K562 (cell line): ENCODE results near the gene MGAT4D. TPM values are rescaled to one million over a fixed set of nuclear protein-coding genes. Genes with fewer than 3 reads are reported as not detected.

Experiments
- ARID1B ChIP-seq: fragments of 450-650 bp; IDR thresholded peaks from 2 replicates; pipeline ENCODE4 v1.6.1; 2016; ENCODE audit warnings: antibody characterized with exemption, mild to moderate bottlenecking, inconsistent platforms
- BRF2 ChIP-seq: IDR thresholded peaks from 3 replicates; pipeline ENCODE4 v1.6.1; 2011; ENCODE audit warnings: borderline replicate concordance, mild to moderate bottlenecking; ENCODE audit not compliant: insufficient read length, insufficient read depth
- CBX1 ChIP-seq: sonication (generic); IDR thresholded peaks from 2 replicates; pipeline ENCODE4 v1.6.1; 2016; ENCODE audit warnings: antibody characterized with exemption, low read depth, mild to moderate bottlenecking
- CBX8 ChIP-seq: fragments of 200-600 bp; sonication (generic); IDR thresholded peaks from 2 replicates; pipeline ENCODE4 v1.6.1; 2012; ENCODE audit warnings: borderline replicate concordance, mixed run types, low read depth, mild to moderate bottlenecking, moderate library complexity, mixed read lengths, low read length, control low read depth, inconsistent platforms; ENCODE audit not compliant: poor library complexity, severe bottlenecking; ENCODE audit errors: extremely low read depth
- E2F1 ChIP-seq: sonication (generic); formaldehyde crosslinking; IDR thresholded peaks from 2 replicates; pipeline ENCODE4 v1.8.1; 2023; ENCODE audit warnings: mild to moderate bottlenecking, missing genetic modification reagents, moderate library complexity
- ELF4 ChIP-seq: fragments of 450-650 bp; formaldehyde crosslinking; IDR thresholded peaks from 2 replicates; pipeline ENCODE4 v1.4.0; 2022; ENCODE audit warnings: missing genetic modification characterization
- ETV6 ChIP-seq, 3 experiments: fragments of 150-350 bp in 1 of 3; sonication (generic) in 1 of 3; formaldehyde crosslinking in 1 of 3; IDR thresholded peaks; 2 replicates each; pipeline versions ENCODE4 v1.6.1 to v1.8.0; 2014 to 2022; ENCODE audit warnings: borderline replicate concordance in 2 of 3, low read depth in 2 of 3, antibody characterized with exemption in 1 of 3, low read length in 1 of 3, mild to moderate bottlenecking in 1 of 3, missing genetic modification reagents in 1 of 3
- HOMEZ ChIP-seq: fragments of 250-450 bp; sonication (Bioruptor Pico); IDR thresholded peaks from 2 replicates; pipeline ENCODE4 v1.4.0; 2020; ENCODE audit warnings: mild to moderate bottlenecking, moderate library complexity
- HSF4 ChIP-seq: fragments of 250-450 bp; sonication (Bioruptor Pico); IDR thresholded peaks from 2 replicates; pipeline ENCODE4 v2.1.2; 2022; ENCODE audit warnings: mild to moderate bottlenecking, moderate library complexity, borderline replicate concordance
- JUNB ChIP-seq: fragments of 450-650 bp; formaldehyde crosslinking; conservative IDR thresholded peaks from 2 replicates; pipeline ENCODE4 v1.4.0; 2020; ENCODE audit warnings: mild to moderate bottlenecking
- MTA1 ChIP-seq: fragments of 450-650 bp; IDR thresholded peaks from 2 replicates; pipeline ENCODE4 v1.6.1; 2017; ENCODE audit warnings: borderline replicate concordance
- NKRF ChIP-seq: fragments of 450-650 bp; IDR thresholded peaks from 2 replicates; pipeline ENCODE4 v1.6.1; 2016; ENCODE audit warnings: borderline replicate concordance
- NR2C2 ChIP-seq, 2 experiments: fragments of 200-800 bp in 1 of 2; sonication (Bioruptor generic) in 1 of 2; sonication (generic) in 1 of 2; formaldehyde crosslinking in 1 of 2; IDR thresholded peaks; 2 replicates each; pipeline versions ENCODE4 v1.6.1 to v1.8.0; 2016 to 2022; ENCODE audit warnings: mild to moderate bottlenecking in 1 of 2, missing compliant biosample characterization in 1 of 2, missing genetic modification characterization in 1 of 2, missing genetic modification reagents in 1 of 2
- NUFIP1 ChIP-seq: fragments of 450-650 bp; IDR thresholded peaks from 2 replicates; pipeline ENCODE4 v1.6.1; 2018; ENCODE audit not compliant: partially characterized antibody
- SMAD4 ChIP-seq: fragments of 250-450 bp; sonication (Bioruptor Pico); conservative IDR thresholded peaks from 2 replicates; pipeline ENCODE4 v1.8.0; 2021; ENCODE audit warnings: inconsistent platforms, mild to moderate bottlenecking, moderate library complexity
- ZFP36 ChIP-seq: fragments of 150-350 bp; IDR thresholded peaks from 2 replicates; pipeline ENCODE4 v1.6.1; 2018; ENCODE audit warnings: low read length, low read depth; ENCODE audit not compliant: partially characterized antibody
- polyA plus RNA-seq, 8 experiments: library from polyadenylated mRNA; depleted of rRNA in 4 of 8; stranded (reverse) in 5 of 8; unstranded in 3 of 8; fragments of >200 nt; fragmentation: Nextera tagmentation in 2 of 8; fragmentation: Illumina TruSeq in 1 of 8; extraction: Ambion mirVana in 2 of 8; extraction: Trizol in 1 of 8; gene quantifications; 2 replicates each; pipeline versions ENCODE4 v1.2.1 to v1.2.3, GENCODE V29; 2011 to 2014; ENCODE audit warnings: inconsistent platforms in 1 of 8, missing spikeins in 1 of 8
- total RNA-seq, 7 experiments: library from RNA; depleted of rRNA in 6 of 7; stranded (reverse); fragments of >200 nt in 6 of 7; fragmentation: Illumina TruSeq in 2 of 7; extraction: Trizol in 2 of 7; gene quantifications; 2 replicates each; pipeline versions ENCODE4 v1.2.1 to v1.2.3, GENCODE V29; 2011 to 2021; ENCODE audit warnings: low replicate concordance in 1 of 7

Gene MGAT4D
- total and polyA plus RNA-seq, 9 of the 15 experiments (the other 6 are each of a cell fraction or from before 2014, with no cell fraction given): not detected

DNA sequence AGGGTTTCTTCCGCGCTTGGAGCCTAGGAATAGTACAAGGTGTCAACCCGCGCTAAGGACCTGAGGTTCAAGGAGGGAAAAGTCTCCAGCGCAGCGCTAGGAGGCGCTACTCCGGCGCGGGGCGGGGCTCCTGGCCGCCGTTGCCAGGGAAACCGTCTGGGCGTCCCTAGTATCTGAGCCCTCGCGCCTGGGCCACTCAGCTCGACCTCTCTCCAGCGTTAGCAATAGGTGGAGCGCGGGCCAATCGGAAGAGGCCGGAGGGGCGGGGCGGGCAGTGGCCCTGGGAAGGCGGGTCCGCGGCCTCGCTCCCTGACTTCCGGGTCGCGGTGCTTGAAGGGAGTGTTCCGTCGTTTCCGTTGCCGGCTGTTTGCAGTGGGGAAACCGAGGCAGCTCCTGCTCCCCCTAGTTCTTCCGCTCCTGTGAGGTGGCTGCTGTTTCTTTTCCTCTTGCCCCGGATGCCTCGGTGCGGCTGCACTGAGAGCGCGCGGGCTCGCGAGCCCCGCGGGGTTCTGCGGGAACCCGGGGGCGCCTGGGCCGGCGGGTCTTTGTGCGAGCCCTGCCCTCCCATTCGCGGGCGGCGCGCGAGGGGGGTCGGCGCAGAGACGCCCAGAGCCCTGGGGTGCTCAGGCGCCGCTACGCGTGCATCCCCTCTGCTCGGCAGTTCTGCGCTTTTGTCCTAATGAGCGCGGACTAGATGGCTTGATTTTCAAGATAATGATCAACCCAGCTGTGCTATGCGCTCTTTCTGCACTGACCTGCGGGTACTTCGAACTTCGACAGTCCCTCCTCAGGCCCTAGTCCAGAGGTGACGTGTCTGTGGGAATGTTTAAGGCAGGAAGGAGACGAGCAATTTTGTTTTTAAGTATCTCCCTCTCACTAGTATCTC is 26.0 kb upstream of the MGAT4D start, which contains the start of gene ELMOD2 (continued):
- TF ChIP-seq HSF4: no peak
- no peak for TF ChIP-seq ETV6 (IDR thresholded peaks at IDR 0.05; ENCODE audit: borderline replicate concordance in 1 of 2, low read depth in 2 of 2, low read length in 1 of 2)
- TF ChIP-seq ETV6 (CRISPR knock-in tag; IDR thresholded peaks at IDR 0.05; ENCODE audit: borderline replicate concordance): no peak
- TF ChIP-seq E2F1: no peak; the same call in 1 of the 2 replicates
- TF ChIP-seq BRF2: no peak
- no peak for TF ChIP-seq ARID1B
- TF ChIP-seq NR2C2 (CRISPR knock-in tag; IDR thresholded peaks at IDR 0.05): peak; percentile 95
- TF ChIP-seq NR2C2 (tag; IDR thresholded peaks at IDR 0.05): peak; percentile 99
- no peak for TF ChIP-seq NUFIP1
- no peak for TF ChIP-seq HOMEZ (CRISPR knock-in tag)
- TF ChIP-seq CBX1: 0 out of 2 replicates have a peak, but pooled peaks have one; percentile 50
- TF ChIP-seq ZFP36: no peak
- no peak for TF ChIP-seq JUNB
- 0 out of 2 replicates have a peak, but pooled peaks have one; percentile 57 for TF ChIP-seq SMAD4 (CRISPR knock-in tag)
- no peak for TF ChIP-seq CBX8
- TF ChIP-seq NKRF: 0 out of 2 replicates have a peak, but pooled peaks have one; percentile 32
- no peak for TF ChIP-seq MTA1
- TF ChIP-seq ELF4 (CRISPR knock-in tag): no peak
